Cerebellar nuclear complex (tissue), 1 donor: Measurements from ENCODE around the gene GRM2.

Source experiments
- DNase-seq, 2 experiments: peaks; one replicate each; lab custom pipeline; 2025; lab: John Stamatoyannopoulos, UW

Gene GRM2

GRCh38 chr3:51705276-51706020, 1.4 kb upstream of the GRM2 start:
- no peak for DNase-seq

- no peak for DNase-seq
Observed at GRCh38 chr3:51706021-51706485, 815 bp upstream of the GRM2 start.

GRCh38 chr3:51708216-51708845, 1.5 kb downstream of the GRM2 start:
- no peak for DNase-seq

DNA sequence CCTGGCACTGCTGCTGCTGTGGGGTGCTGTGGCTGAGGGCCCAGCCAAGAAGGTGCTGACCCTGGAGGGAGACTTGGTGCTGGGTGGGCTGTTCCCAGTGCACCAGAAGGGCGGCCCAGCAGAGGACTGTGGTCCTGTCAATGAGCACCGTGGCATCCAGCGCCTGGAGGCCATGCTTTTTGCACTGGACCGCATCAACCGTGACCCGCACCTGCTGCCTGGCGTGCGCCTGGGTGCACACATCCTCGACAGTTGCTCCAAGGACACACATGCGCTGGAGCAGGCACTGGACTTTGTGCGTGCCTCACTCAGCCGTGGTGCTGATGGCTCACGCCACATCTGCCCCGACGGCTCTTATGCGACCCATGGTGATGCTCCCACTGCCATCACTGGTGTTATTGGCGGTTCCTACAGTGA, 2.1 kb downstream of the GRM2 start:
- no peak for DNase-seq

DNA sequence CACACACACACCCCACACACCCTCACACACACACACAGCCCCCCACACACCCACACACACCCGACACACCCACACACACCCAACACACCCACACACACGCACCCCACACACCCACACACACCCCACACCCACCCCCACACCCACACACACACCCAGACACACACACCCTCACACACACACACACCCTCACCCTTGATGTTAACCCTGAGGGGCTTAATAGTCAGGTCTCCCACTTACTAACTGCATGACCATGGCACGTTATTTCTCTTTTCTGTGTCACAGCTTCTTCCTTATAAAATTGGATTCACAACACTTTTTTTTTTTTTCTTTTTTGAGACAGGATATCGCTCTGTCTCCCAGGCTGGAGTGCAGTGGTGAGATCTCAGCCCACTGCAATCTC, 2.8 kb downstream of the GRM2 start:
- no peak for DNase-seq

- DNase-seq = no peak
Observed at GRCh38 chr3:51710631-51711351, 3.9 kb downstream of the GRM2 start.

DNA sequence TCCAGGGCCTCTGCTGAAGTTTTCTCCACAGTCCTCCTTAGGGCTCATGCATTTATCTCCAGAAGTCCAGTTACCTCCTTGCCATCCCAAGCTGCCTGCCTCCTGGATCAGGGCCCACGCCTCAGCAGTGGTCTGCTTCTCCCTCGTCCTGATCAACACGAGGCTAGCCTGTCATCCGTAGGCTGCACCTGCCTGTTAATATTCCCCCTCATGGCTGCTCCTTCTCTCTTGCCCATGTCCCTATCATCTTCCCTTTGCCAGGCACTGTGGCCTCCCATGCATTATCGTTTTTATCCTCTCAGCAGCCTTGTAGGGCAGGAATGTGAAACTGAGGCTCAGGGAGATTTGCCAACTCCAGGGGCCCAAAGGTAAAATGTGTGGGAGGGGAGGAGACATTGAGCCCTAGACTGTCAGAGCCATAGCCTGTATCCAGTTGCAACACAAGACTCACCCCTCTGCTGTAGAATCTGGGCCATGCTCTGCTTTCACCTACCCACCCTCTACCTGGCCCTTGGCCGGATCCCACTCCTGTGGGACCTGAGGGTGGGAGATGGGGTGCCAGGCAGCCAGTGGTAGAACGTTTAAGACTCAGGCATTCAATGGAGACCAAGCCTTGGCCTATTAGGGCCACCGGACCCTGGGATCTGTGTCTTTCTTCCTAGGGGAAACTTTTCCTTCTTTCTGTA, 4.6 kb downstream of the GRM2 start:
- DNase-seq = no peak

DNA sequence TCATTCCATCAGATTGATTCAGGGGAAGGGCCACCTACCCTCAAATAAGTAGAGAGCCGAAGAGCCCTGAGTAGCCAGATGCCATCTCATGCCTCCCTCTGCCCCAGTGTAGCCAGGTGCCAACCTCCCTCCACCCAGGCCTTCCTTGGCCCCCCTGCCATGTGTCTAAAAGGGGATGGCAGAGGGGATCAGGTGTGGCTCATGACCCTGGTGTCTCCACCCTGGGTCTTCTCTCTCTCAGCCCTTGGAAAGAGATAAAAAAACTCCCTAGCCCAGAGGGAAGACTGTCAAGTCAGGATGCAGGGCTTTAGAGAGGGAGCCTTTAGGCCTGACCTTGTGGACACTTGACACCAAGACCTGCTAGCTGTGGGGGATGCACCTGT, 5.2 kb downstream of the GRM2 start:
- no peak for DNase-seq

- no peak for DNase-seq
Observed at GRCh38 chr3:51712511-51712931, 5.7 kb downstream of the GRM2 start.

GRCh38 chr3:51712963-51713362, 6.1 kb downstream of the GRM2 start:
- no peak for DNase-seq

- no peak for DNase-seq
Observed at GRCh38 chr3:51715231-51715976, 8.5 kb downstream of the GRM2 start.

DNA sequence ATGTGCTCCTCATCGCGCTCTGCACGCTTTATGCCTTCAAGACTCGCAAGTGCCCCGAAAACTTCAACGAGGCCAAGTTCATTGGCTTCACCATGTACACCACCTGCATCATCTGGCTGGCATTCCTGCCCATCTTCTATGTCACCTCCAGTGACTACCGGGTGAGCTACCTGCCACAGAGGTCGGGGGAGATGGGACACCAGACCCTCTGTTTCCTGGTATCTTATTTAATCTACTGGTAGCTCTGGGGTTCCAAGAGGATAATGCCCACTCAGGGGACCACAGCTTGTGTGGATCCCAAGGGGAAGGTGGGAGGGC, 9.1 kb downstream of the GRM2 start:
- no peak for DNase-seq

GRCh38 chr3:51716805-51717204, 9.9 kb downstream of the GRM2 start:
- no peak for DNase-seq

DNA sequence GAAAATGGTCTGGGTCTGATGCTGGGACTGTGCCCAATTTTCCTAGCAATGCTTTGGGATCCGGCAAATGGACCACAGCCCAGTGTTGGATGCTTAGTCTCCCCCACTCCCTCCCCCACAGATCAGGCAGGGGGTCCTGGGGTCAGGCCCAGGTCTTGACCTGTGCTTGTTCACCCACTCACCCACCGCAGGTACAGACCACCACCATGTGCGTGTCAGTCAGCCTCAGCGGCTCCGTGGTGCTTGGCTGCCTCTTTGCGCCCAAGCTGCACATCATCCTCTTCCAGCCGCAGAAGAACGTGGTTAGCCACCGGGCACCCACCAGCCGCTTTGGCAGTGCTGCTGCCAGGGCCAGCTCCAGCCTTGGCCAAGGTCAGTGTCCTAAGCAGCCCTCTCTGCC, 10.6 kb downstream of the GRM2 start:
- DNase-seq = no peak

GRCh38 chr3:51717947-51718346, 11.1 kb downstream of the GRM2 start:
- DNase-seq = no peak

- DNase-seq = no peak
Observed at GRCh38 chr3:51718547-51719409, 11.9 kb downstream of the GRM2 start.

DNA sequence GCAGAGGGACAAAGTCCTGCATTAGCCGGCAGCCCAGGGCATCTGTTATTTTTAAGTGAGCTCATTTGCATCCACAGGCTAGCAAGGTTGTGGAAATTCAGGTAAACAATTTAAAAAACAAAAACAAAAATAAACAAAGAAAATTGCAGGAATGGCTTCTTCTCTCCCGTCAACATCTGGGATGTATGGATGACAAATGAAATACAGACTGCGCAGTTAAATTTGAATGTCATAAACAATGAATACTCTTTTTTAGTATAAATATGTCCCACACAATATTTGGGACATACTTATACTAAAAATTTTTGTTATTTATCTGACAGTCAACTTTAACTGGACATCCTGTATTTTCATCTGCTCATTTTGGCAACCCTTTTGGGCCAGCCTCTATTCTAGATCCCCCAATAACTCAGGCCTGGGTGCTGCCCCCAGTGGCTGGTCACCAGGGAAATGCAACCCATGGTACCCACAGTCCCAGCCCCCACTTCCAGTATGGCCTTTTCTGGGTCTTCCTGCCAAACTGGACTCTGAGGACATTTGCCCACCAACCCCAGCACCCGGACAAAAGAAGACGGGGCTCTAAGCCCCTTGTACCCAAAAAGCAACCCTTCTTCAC, 12.7 kb downstream of the GRM2 start:
- no peak for DNase-seq

DNA sequence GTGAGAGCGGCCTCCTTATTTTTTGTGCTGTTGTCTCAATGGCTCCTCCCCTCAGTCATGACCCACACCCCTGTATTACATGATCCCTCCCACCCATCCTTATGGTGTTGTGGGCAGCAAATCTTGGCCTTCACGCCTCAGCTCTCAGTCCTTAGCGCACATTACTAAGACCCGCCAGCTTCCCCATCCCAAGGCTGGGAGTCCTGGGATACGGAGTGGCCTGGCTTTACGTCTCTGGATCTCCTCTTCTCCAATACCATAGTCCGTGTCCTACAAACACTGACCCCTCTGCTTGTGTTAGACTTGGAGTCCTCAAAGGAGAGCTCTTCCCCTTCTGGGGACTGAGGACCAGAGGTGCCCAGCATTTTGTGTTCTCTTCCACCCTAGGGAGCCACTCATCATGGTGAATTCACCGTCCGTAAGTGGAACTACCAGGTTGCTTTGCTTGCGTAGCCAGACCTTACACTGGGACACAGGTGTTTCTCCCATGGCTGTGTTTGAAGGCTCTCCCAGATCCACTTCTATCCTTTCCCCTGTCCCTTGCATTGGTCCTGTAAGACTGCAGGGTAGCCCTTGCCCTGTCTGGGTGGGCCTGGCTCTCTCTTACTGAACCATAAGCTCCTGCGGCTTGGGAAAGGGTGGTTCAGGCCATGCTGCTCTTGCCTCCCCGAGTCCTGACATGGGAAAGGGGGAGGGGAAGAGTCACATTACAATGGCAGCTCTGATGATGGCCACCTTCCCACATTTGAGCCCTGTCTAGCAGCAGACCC, 13.6 kb downstream of the GRM2 start:
- no peak for DNase-seq

DNA sequence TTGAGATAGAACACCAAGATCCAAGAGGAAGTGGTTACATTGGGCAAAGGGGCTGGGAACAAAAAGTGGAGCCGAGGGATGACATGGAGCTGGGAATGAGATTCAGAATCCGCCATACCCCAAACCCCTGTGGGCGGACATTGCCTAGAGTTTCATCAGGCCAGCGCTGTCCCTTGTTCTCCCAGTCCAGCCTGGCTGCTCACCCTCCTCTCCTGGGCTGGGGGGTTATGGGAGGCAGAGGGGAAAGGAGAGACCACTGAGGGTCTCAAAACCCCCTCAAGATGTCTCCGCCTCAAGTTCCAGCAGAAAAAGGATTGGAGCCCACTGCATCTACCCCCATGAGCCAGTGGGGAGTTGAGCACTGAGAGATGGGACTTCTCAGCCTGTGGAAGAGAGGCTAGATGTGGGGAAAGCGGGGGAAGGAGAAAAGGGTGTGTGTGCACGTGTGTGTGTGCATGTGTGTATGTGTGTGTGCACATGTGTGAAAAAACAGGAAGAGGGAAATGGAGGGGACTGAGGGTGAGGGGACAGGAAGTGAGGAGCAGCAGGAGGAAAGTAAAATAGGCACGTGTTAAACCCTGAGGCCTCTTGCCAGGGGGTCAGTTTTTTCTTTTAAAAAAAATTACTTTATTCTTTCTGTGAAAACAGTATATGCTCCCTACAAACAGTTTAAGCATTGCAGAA, 14.3 kb downstream of the GRM2 start:
- DNase-seq = no peak
